Osteoblast (primary cell): ENCODE data around the gene CNNM3. TPM values are rescaled to one million over a fixed set of nuclear protein-coding genes. Genes with fewer than 3 reads are reported as not detected.
"Not testable (repeated sequence)": the region's sequence is repeated elsewhere in the genome, so short reads cannot be mapped to it uniquely, and the experiment has no call there.

ENCODE experiments used
- DNase-seq: peaks from one replicate; pipeline ENCODE4 v3.0.0; 2011; ENCODE audit warnings: low spot score, mixed read lengths; ENCODE audit not compliant: insufficient read length; ENCODE audit errors: missing footprints
- H2AFZ ChIP-seq: 2 replicates; pipeline ENCODE4 v1.6.0; 2011; ENCODE audit warnings: mild to moderate bottlenecking, low read length
- H3K27ac ChIP-seq: 2 replicates; pipeline ENCODE4 v1.5.1; 2011; ENCODE audit warnings: mild to moderate bottlenecking, low read depth, low read length, moderate library complexity
- H3K27me3 ChIP-seq: 2 replicates; pipeline ENCODE4 v1.6.0; 2012; ENCODE audit warnings: mild to moderate bottlenecking, control low read depth, inconsistent platforms, low read length, moderate library complexity; ENCODE audit not compliant: insufficient read depth
- H3K36me3 ChIP-seq: 2 replicates; pipeline ENCODE4 v1.5.1; 2011; ENCODE audit warnings: mild to moderate bottlenecking, low read length, control low read depth, moderate library complexity; ENCODE audit not compliant: insufficient read depth
- H3K4me1 ChIP-seq: 2 replicates; pipeline ENCODE4 v1.5.1; 2011; ENCODE audit warnings: mild to moderate bottlenecking, low read length, control low read depth, moderate library complexity; ENCODE audit not compliant: insufficient read depth
- H3K4me2 ChIP-seq: 2 replicates; pipeline ENCODE4 v1.6.0; 2011; ENCODE audit warnings: mild to moderate bottlenecking, low read length; ENCODE audit not compliant: insufficient read depth
- H3K4me3 ChIP-seq: fragments of 200-600 bp; sonication (generic); 3 replicates; pipeline ENCODE4 v1.5.1; 2012; ENCODE audit warnings: mild to moderate bottlenecking, low read length, inconsistent platforms; ENCODE audit not compliant: insufficient read depth
- H3K79me2 ChIP-seq: 2 replicates; pipeline ENCODE4 v1.6.0; 2012; ENCODE audit warnings: mild to moderate bottlenecking, low read length, control low read depth, inconsistent platforms; ENCODE audit not compliant: insufficient read depth
- H3K9me3 ChIP-seq: 2 replicates; pipeline ENCODE4 v1.5.1; 2011; ENCODE audit warnings: low read depth, low read length, control low read depth
- H4K20me1 ChIP-seq: 2 replicates; pipeline ENCODE4 v1.6.0; 2012; ENCODE audit warnings: mild to moderate bottlenecking, low read length, control low read depth; ENCODE audit not compliant: insufficient read depth
- total RNA-seq: library from RNA; depleted of rRNA; stranded (reverse); fragments of >200 nt; gene quantifications from 2 replicates; pipeline ENCODE4 v1.2.3, GENCODE V29; 2012
- TF ChIP-seq, protein P1 (sequence below): IDR thresholded peaks from 2 replicates; pipeline ENCODE4 v1.5.1; 2011; ENCODE audit warnings: mild to moderate bottlenecking, low read depth, low read length, moderate library complexity; ENCODE audit errors: extremely low read depth

Gene CNNM3
- total RNA-seq, 1 donor, result 8.7 TPM

- no peak overlapping the region for H2AFZ ChIP-seq
- H3K27me3 ChIP-seq, result no peaks in the 10 kb centered on the region
- no peak overlapping the region for H3K27ac ChIP-seq
- H4K20me1 ChIP-seq, result no peaks in the 10 kb centered on the region
- no peaks in the 10 kb centered on the region for H3K79me2 ChIP-seq
- no peaks in the 10 kb centered on the region for H3K9me3 ChIP-seq
- no peaks in the 10 kb centered on the region for H3K36me3 ChIP-seq
- no peak overlapping the region for H3K4me2 ChIP-seq
- H3K4me3 ChIP-seq, result no peak overlapping the region
- TF ChIP-seq, protein P1, sequence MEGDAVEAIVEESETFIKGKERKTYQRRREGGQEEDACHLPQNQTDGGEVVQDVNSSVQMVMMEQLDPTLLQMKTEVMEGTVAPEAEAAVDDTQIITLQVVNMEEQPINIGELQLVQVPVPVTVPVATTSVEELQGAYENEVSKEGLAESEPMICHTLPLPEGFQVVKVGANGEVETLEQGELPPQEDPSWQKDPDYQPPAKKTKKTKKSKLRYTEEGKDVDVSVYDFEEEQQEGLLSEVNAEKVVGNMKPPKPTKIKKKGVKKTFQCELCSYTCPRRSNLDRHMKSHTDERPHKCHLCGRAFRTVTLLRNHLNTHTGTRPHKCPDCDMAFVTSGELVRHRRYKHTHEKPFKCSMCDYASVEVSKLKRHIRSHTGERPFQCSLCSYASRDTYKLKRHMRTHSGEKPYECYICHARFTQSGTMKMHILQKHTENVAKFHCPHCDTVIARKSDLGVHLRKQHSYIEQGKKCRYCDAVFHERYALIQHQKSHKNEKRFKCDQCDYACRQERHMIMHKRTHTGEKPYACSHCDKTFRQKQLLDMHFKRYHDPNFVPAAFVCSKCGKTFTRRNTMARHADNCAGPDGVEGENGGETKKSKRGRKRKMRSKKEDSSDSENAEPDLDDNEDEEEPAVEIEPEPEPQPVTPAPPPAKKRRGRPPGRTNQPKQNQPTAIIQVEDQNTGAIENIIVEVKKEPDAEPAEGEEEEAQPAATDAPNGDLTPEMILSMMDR, result no peak
- H3K4me1 ChIP-seq, result no peaks in the 10 kb centered on the region
- DNase-seq, result peak; percentile 63
These were observed 13.3 kb upstream of the CNNM3 start for GRCh38 chr2:96802721-96803120.

DNA sequence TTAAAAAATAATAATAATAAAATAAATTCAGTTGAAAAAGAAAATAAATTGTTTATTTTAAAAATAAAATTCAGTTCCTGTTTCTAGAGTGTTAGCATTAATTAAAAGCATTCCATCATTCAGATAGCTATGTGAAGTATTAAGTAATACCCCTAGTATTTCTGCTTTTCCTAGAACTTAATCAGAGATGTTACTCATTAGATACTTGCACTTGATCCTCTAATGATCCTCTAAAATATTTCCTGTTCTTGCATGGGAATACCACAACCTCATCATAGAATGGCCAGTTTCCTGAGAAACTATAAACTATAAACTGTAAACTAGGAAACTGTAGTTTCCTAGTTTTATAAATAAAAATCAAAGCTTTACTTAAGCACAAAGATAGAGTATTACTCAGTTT lies 11.1 kb upstream of the CNNM3 start:
- H3K4me1 ChIP-seq, result no peaks in the 10 kb centered on the region
- DNase-seq, result peak; percentile 44
- no peak overlapping the region for H3K4me2 ChIP-seq
- no peaks in the 10 kb centered on the region for H3K36me3 ChIP-seq
- H3K9me3 ChIP-seq, result no peaks in the 10 kb centered on the region
- H3K27ac ChIP-seq, result no peak overlapping the region
- H3K4me3 ChIP-seq, result no peak overlapping the region
- no peak overlapping the region for H2AFZ ChIP-seq
- TF ChIP-seq, protein P1, result no peak
- no peaks in the 10 kb centered on the region for H3K79me2 ChIP-seq
- H3K27me3 ChIP-seq, result no peaks in the 10 kb centered on the region
- no peaks in the 10 kb centered on the region for H4K20me1 ChIP-seq

DNA sequence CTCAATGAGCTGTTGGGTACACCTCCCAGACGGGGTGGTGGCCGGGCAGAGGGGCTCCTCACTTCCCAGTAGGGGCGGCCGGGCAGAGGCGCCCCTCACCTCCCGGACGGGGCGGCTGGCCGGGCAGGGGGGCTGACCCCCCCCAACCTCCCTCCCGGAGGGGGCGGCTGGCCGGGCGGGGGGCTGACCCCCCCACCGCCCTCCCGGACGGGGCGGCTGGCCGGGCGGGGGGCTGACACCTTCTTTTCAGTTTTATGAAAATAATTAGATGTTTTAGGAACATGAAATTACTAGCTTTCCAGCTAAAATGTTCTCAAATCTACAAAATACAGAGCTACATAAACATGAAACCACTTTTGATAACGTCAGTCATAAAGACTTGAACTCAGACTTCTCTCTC lies 10.1 kb upstream of the CNNM3 start:
- H3K27me3 ChIP-seq, H3K79me2 ChIP-seq, H3K27ac ChIP-seq, H3K9me3 ChIP-seq, H3K4me3 ChIP-seq, H2AFZ ChIP-seq, H3K4me1 ChIP-seq, H3K4me2 ChIP-seq, DNase-seq, H4K20me1 ChIP-seq, H3K36me3 ChIP-seq: not testable (repeated sequence)

- Histone ChIP-seq H3K27me3 (no peaks in the 10 kb centered on the region), H3K27ac (no peak overlapping the region), H3K79me2 (no peaks in the 10 kb centered on the region), H4K20me1 (no peaks in the 10 kb centered on the region), H2AFZ (no peak overlapping the region), H3K36me3 (no peaks in the 10 kb centered on the region), H3K9me3 (no peaks in the 10 kb centered on the region), H3K4me2 (no peak overlapping the region), H3K4me1 (no peaks in the 10 kb centered on the region), H3K4me3 (no peak overlapping the region)
- TF ChIP-seq, protein P1, result no peak
- DNase-seq, result no peak
These were observed 9.5 kb upstream of the CNNM3 start for GRCh38 chr2:96806468-96807126.
